ENCODE results near the gene FPR1. TPM values are rescaled to one million over a fixed set of nuclear protein-coding genes. Genes with fewer than 3 reads are reported as not detected.
"Not testable (repeated sequence)": the region's sequence is repeated elsewhere in the genome, so short reads cannot be mapped to it uniquely, and the experiment has no call there.

The FPR1 gene
- total and polyA plus RNA-seq, 4 donors, result 2.8 to 558 (median 48.8) TPM

- no peak overlapping the region for H3K27ac ChIP-seq (ENCODE audit: low read depth in 1 of 2, low read length in 1 of 2)
- WGBS, 2 donors, result 60 to 76% methylated on average over 1 of the region's 1 CpG
- no peak overlapping the region for H3K4me3 ChIP-seq
- peaks cover 0 to 4% (median 0%) of the 10 kb centered on the region in 5 donors for H3K4me1 ChIP-seq (ENCODE audit: control insufficient read depth in 5 of 5, insufficient read depth in 5 of 5, low read length in 5 of 5)
- no peaks in the 10 kb centered on the region for H3K36me3 ChIP-seq (ENCODE audit: control insufficient read depth in 4 of 4, insufficient read depth in 4 of 4, low read length in 4 of 4)
- DNase-seq (no peak), ATAC-seq (ENCODE audit: insufficient read depth, low FRiP score) (no peak)
- H3K9me3 ChIP-seq (ENCODE audit: control insufficient read depth in 4 of 4, insufficient read depth in 3 of 4, low read length in 3 of 4), result peaks cover 0 to 2% (median 0%) of the 10 kb centered on the region in 4 donors
- no peak for TF ChIP-seq CTCF (IDR thresholded peaks at IDR 0.05; ENCODE audit: control extremely low read depth, extremely low read depth)
- H3K27me3 ChIP-seq (ENCODE audit: control insufficient read depth in 3 of 3, insufficient read depth in 3 of 3, low read length in 2 of 3), result peaks cover 0 to 13% (median 0%) of the 10 kb centered on the region in 3 donors
- no peak overlapping the region for H3K9ac ChIP-seq (ENCODE audit: insufficient read depth in 1 of 2, low read length in 2 of 2)
These were observed 27.5 kb upstream of the FPR1 start for GRCh38 chr19:51779181-51779580.

- Histone ChIP-seq H3K4me3 (no peak overlapping the region), H3K9me3 (ENCODE audit: control insufficient read depth in 4 of 4, insufficient read depth in 3 of 4, low read length in 3 of 4) (peaks cover 0 to 5% (median 0%) of the 10 kb centered on the region in 4 donors), H3K27me3 (ENCODE audit: control insufficient read depth in 3 of 3, insufficient read depth in 3 of 3, low read length in 2 of 3) (peaks cover 0 to 13% (median 0%) of the 10 kb centered on the region in 3 donors), H3K9ac (ENCODE audit: insufficient read depth in 1 of 2, low read length in 2 of 2) (no peak overlapping the region), H3K4me1 (ENCODE audit: control insufficient read depth in 5 of 5, insufficient read depth in 5 of 5, low read length in 5 of 5) (peaks cover 0 to 4% (median 0%) of the 10 kb centered on the region in 5 donors), H3K27ac (ENCODE audit: low read depth in 1 of 2, low read length in 1 of 2) (no peak overlapping the region), H3K36me3 (ENCODE audit: control insufficient read depth in 4 of 4, insufficient read depth in 4 of 4, low read length in 4 of 4) (no peaks in the 10 kb centered on the region)
- TF ChIP-seq CTCF (IDR thresholded peaks at IDR 0.05; ENCODE audit: control extremely low read depth, extremely low read depth), result peak; percentile 56
- WGBS, 2 donors, result 35 to 37% methylated on average over 23 of the region's 23 CpGs
- DNase-seq, result peak; percentile 71 to 94 (median 89)
- peak; percentile 81 for ATAC-seq (ENCODE audit: insufficient read depth, low FRiP score)
These were observed 26.1 kb upstream of the FPR1 start for GRCh38 chr19:51777570-51778462.

- not testable (repeated sequence) for H3K4me3 ChIP-seq; H3K27ac ChIP-seq (ENCODE audit: low read depth in 1 of 2, low read length in 1 of 2); H3K4me1 ChIP-seq (ENCODE audit: control insufficient read depth in 5 of 5, insufficient read depth in 5 of 5, low read length in 5 of 5); H3K36me3 ChIP-seq (ENCODE audit: control insufficient read depth in 4 of 4, insufficient read depth in 4 of 4, low read length in 4 of 4); ATAC-seq (ENCODE audit: insufficient read depth, low FRiP score); DNase-seq; H3K9me3 ChIP-seq (ENCODE audit: control insufficient read depth in 4 of 4, insufficient read depth in 3 of 4, low read length in 3 of 4); H3K9ac ChIP-seq (ENCODE audit: insufficient read depth in 1 of 2, low read length in 2 of 2)
- WGBS, 2 donors, result 94 to 100% methylated on average over 1 of the region's 1 CpG
- H3K27me3 ChIP-seq (ENCODE audit: control insufficient read depth in 3 of 3, insufficient read depth in 3 of 3, low read length in 2 of 3), result peaks cover 0 to 15% (median under 1%) of the 10 kb centered on the region in 3 donors
These were observed 24.9 kb upstream of the FPR1 start for GRCh38 chr19:51776561-51776960.

- Histone ChIP-seq H3K4me1 (ENCODE audit: control insufficient read depth in 5 of 5, insufficient read depth in 5 of 5, low read length in 5 of 5) (peaks cover 0 to under 1% (median 0%) of the 10 kb centered on the region in 5 donors), H3K9ac (ENCODE audit: insufficient read depth in 1 of 2, low read length in 2 of 2) (no peak overlapping the region), H3K36me3 (ENCODE audit: control insufficient read depth in 4 of 4, insufficient read depth in 4 of 4, low read length in 4 of 4) (no peaks in the 10 kb centered on the region), H3K4me3 (no peak overlapping the region), H3K27ac (ENCODE audit: low read depth in 1 of 2, low read length in 1 of 2) (no peak overlapping the region), H3K27me3 (ENCODE audit: control insufficient read depth in 3 of 3, insufficient read depth in 3 of 3, low read length in 2 of 3) (peaks cover 0 to 2% (median 2%) of the 10 kb centered on the region in 3 donors), H3K9me3 (ENCODE audit: control insufficient read depth in 4 of 4, insufficient read depth in 3 of 4, low read length in 3 of 4) (peaks cover 0 to 16% (median 0%) of the 10 kb centered on the region in 4 donors)
- 35 to 57% methylated on average over 6 of the region's 6 CpGs for WGBS, 2 donors
- no peak for TF ChIP-seq CTCF (IDR thresholded peaks at IDR 0.05; ENCODE audit: control extremely low read depth, extremely low read depth)
- no peak for ATAC-seq (ENCODE audit: insufficient read depth, low FRiP score)
- DNase-seq, result no peak
These were observed 21.3 kb upstream of the FPR1 start for GRCh38 chr19:51772977-51773376.

All from lung (tissue), 12 donors.